HG02938 (cell line): Measurements from ENCODE around the gene CCDC91.

Experiments
- ATAC-seq: cut with Tn5 transposase; IDR thresholded peaks from one replicate; pipeline ENCODE4 v1.9.1; 2021; ENCODE audit warnings: mild to moderate bottlenecking, moderate library complexity; ENCODE audit not compliant: unreplicated experiment

Gene CCDC91

GRCh38 chr12:28190321-28191050, at the start of gene CCDC91:
Gene CCDC91, plus strand, starts transcription at chr12:28190456. Its CDS starts 66,760 bp downstream, at chr12:28257216.
- ATAC-seq = peak; percentile 88

GRCh38 chr12:28144059-28144458, 46.2 kb upstream of the CCDC91 start:
- ATAC-seq = no peak

GRCh38 chr12:28144532-28144931, 45.7 kb upstream of the CCDC91 start:
- ATAC-seq = no peak

- no peak for ATAC-seq
Measured at GRCh38 chr12:28145216-28145615, 45.0 kb upstream of the CCDC91 start.

GRCh38 chr12:28149279-28149678, 41.0 kb upstream of the CCDC91 start:
- ATAC-seq = no peak

- ATAC-seq = no peak
Measured at GRCh38 chr12:28156362-28156761, 33.9 kb upstream of the CCDC91 start.

GRCh38 chr12:28156804-28157203, 33.5 kb upstream of the CCDC91 start:
- no peak for ATAC-seq

GRCh38 chr12:28158353-28158752, 31.9 kb upstream of the CCDC91 start:
- ATAC-seq = no peak

GRCh38 chr12:28159688-28160087, 30.6 kb upstream of the CCDC91 start:
- ATAC-seq = no peak

- ATAC-seq = no peak
Measured at GRCh38 chr12:28161697-28162096, 28.6 kb upstream of the CCDC91 start.

- no peak for ATAC-seq
Measured at GRCh38 chr12:28162697-28163096, 27.6 kb upstream of the CCDC91 start.

- ATAC-seq = no peak
Measured at GRCh38 chr12:28164644-28165275, 25.5 kb upstream of the CCDC91 start.

GRCh38 chr12:28167981-28168485, 22.2 kb upstream of the CCDC91 start:
- ATAC-seq = no peak

GRCh38 chr12:28171356-28172060, 18.7 kb upstream of the CCDC91 start:
- ATAC-seq = no peak

GRCh38 chr12:28172434-28173030, 17.7 kb upstream of the CCDC91 start:
- no peak for ATAC-seq

- no peak for ATAC-seq
Measured at GRCh38 chr12:28173440-28173839, 16.8 kb upstream of the CCDC91 start.

GRCh38 chr12:28175098-28175589, 15.1 kb upstream of the CCDC91 start:
- ATAC-seq = no peak

- ATAC-seq = no peak
Measured at GRCh38 chr12:28176295-28176694, 14.0 kb upstream of the CCDC91 start.

GRCh38 chr12:28177461-28177860, 12.8 kb upstream of the CCDC91 start:
- no peak for ATAC-seq

GRCh38 chr12:28177905-28178304, 12.4 kb upstream of the CCDC91 start:
- no peak for ATAC-seq

- ATAC-seq = no peak
Measured at GRCh38 chr12:28178775-28179174, 11.5 kb upstream of the CCDC91 start.
